Omental fat pad (tissue), 4 donors: Measurements from ENCODE around the gene UBE3A. TPM values are rescaled to one million over a fixed set of nuclear protein-coding genes. Genes with fewer than 3 reads are reported as not detected.

ENCODE experiments used
- ATAC-seq: fragments of 150-250 bp; one replicate; pipeline ENCODE4 v1.9.1; 2016; ENCODE audit warnings: mild to moderate bottlenecking, moderate library complexity; ENCODE audit not compliant: low FRiP score
- DNase-seq: peaks from one replicate; pipeline ENCODE4 v3.0.0-alpha.2; 2019; ENCODE audit warnings: low spot score
- total RNA-seq, 4 donors: library from RNA; depleted of rRNA; stranded (reverse); fragments of >200 nt; gene quantifications; one replicate each; pipeline ENCODE4 v1.1.0, GENCODE V29; 2016
- TF ChIP-seq, protein P1 (sequence below), 3 donors: fragments of 450-650 bp; IDR thresholded peaks; one replicate each; pipeline ENCODE4 v1.5.1; 2016 to 2017; ENCODE audit warnings: antibody characterized with exemption in 3 of 3, mild to moderate bottlenecking in 3 of 3, moderate library complexity in 2 of 3

Gene UBE3A
- 10 to 100 TPM; 54.1 to 71.6 (median 61.9) TPM for total RNA-seq

DNA sequence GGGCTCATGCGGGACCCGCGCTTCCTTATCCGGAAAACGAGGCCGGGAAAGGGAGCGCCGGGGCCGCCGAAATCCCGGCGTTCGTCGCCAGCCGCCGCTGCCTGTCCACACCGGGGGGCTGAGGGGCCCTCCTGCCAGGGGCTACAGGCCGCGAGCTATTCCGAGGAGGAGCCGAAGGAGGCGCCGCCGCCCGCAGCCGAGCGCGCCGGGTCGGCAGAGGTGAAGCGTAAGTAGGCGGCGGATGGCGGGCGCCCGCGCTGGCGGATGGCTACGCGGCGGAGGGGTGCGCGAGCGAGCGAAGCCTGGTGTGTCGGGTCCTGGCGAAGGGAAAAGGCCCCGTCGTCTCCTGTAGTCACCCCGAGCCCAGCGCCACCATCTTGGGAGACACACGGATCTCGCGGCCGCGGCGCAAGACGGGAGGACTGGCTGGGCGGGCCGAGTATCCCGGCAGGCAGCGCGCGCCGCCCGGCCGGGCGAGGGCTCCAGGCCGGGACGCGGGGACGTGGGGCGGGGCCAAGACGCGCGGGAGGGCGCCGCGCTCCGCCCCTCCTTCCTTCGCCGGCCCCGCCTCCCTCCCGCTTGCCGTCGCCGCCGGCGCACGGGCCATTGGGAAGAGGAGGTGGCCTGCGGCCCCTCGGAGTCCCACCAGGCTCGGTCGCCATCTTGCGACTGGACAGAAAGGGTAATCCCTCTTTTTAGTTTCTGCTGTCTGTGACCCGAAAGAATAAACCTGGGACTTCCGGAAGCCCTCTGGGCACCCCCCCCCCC, at the start of gene UBE3A:
Gene UBE3A, minus strand, starts transcription at position 424 of the 768 bp plus-strand sequence. CDS start 29,917 bp downstream, outside the sequence.
- DNase-seq (peak; percentile 55), ATAC-seq (peak; percentile 98)
- TF ChIP-seq, protein P1, sequence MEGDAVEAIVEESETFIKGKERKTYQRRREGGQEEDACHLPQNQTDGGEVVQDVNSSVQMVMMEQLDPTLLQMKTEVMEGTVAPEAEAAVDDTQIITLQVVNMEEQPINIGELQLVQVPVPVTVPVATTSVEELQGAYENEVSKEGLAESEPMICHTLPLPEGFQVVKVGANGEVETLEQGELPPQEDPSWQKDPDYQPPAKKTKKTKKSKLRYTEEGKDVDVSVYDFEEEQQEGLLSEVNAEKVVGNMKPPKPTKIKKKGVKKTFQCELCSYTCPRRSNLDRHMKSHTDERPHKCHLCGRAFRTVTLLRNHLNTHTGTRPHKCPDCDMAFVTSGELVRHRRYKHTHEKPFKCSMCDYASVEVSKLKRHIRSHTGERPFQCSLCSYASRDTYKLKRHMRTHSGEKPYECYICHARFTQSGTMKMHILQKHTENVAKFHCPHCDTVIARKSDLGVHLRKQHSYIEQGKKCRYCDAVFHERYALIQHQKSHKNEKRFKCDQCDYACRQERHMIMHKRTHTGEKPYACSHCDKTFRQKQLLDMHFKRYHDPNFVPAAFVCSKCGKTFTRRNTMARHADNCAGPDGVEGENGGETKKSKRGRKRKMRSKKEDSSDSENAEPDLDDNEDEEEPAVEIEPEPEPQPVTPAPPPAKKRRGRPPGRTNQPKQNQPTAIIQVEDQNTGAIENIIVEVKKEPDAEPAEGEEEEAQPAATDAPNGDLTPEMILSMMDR (IDR thresholded peaks at IDR 0.05), result no peak

DNA sequence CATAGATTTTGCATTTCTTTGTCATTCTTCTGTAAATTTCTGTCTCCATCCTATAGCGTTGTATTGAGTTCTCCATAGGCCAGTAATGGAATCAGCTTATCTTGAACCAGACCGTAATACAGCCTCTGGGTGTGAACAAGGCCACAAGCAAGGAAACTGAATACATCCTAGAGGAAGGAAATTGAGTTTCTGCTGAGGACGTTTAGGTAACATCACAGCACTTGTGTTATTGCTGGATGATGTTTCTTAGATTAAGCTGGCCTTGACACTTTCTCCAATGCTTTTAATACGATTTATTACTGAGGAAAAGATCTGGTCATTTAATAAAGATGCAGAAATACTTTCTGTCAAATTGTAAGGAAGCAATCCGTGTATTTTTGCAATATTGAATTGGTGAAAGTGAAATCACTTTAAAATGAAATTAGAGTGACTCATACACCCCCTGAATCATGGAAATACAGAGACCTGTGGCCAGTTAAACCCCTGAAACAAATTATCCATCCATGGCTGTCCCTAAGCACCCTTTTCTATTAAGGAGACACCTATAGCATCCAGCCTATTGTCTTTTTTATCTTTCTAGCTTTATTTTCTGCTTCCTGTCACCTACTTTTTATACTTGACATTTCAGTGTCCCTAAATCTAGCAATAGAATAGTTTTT, 48.5 kb upstream of the UBE3A start:
- TF ChIP-seq, protein P1 (IDR thresholded peaks at IDR 0.05), result no peak
- ATAC-seq, result no peak

DNA sequence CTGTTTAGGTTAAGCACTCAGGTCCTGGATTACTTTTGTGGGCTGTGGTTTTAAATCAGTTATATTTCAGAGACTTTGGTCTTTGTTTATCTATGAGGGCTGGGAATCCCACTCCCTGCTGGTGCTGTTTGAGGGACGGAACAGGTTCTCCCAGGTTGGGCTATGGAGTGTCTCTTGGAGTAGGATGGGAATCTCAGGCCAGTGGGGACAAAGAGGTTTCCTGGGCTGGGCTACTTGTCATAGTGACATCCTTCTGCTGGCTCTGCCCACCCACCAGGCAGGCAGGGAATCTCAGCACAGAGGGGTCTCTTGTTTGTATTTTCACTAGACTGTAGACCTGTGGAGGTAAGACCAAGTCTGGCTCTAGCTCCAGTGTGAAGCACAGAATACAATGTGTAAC, 47.2 kb upstream of the UBE3A start:
- DNase-seq (no peak), ATAC-seq (no peak)
- TF ChIP-seq, protein P1 (IDR thresholded peaks at IDR 0.05), result no peak

More for the DNA sequence above, 48.5 kb upstream of the UBE3A start:
- no peak for DNase-seq

DNA sequence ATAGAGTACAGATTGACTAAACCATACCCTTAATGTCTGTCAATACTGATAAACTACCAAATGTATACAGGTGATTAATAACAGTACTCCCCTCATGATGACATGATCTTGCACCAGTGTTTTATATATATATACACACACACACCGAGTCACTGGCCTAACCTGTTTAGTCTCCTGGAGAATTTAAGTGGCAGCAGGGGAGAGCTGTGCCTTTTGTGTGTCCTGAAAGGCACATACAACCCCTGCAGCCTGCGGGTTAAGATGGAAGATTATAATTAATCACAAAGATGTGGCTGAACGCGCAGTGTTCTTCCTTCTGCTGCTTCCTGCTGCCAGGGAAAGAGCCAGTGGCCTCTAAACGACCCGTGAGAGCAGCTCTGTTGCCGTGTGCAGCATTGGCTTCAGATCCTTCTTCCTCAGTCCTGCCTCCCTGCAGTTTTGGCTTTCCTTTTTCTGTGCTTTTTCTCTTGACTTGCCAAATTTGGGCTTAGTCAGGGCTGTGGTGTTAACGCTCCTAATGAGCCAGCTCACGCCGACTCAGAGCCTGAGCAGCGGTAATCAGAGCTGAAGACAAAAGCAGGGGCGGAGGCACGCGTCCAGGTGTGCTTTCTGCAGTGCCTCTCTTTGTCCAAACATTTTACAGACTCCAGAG, 42.5 kb upstream of the UBE3A start:
- TF ChIP-seq, protein P1 (IDR thresholded peaks at IDR 0.05), result no peak
- DNase-seq (no peak), ATAC-seq (no peak)

DNA sequence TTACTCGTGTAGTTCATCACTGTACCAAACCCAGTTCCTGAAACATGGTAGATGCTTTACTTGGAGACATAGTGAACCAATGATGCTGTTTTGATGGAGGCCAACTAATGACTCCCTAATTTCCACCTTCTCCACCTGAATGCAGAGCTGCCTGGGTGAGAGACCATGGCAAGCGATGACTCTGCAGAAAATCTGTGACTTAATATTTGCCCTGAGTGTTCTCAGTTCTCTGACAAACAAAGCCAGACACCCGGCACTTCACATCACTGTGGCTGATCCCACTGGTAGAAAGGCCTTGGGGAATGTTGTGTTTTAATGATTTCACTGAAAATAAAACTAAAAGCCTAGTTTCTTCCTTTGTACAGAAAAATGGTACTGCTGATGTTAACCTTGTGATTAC, 39.5 kb upstream of the UBE3A start:
- ATAC-seq, result no peak
- no peak for DNase-seq
- TF ChIP-seq, protein P1 (IDR thresholded peaks at IDR 0.05), result no peak

DNA sequence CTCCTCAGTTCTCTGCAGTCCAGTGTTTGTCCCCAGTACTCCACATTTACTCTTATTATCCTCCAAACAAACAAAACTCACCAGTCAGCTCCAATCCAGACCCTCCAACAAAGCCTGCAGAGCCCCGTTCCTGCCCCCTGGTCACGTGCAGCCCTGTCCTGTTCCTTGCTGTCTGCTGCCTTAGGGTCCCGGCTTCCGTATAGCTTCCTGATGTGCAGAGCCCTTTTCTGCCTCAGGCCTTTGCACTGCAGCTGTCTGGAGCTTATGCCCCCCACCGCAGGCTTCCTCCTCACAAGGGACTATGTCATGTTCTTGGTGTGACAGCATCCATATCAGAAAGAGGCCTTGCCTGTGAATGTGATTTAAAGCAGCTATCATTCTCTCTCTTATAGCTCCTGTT, 39.0 kb upstream of the UBE3A start:
- no peak for ATAC-seq
- TF ChIP-seq, protein P1 (IDR thresholded peaks at IDR 0.05), result no peak
- no peak for DNase-seq
